WI38 (cell line): ENCODE results near the gene ITGAV.
A peak's percentile ranks its signal among the peaks of the same experiment; 100 is the strongest.

ENCODE experiments used
- H3K4me3 ChIP-seq: 2 replicates; pipeline ENCODE4 v1.5.1; 2011; ENCODE audit warnings: low read depth, mild to moderate bottlenecking, control low read depth, low read length
- CTCF ChIP-seq: IDR thresholded peaks from 2 replicates; pipeline ENCODE4 v1.5.1; 2012; ENCODE audit warnings: low read depth, mild to moderate bottlenecking, control low read depth, low read length

The ITGAV gene

DNA sequence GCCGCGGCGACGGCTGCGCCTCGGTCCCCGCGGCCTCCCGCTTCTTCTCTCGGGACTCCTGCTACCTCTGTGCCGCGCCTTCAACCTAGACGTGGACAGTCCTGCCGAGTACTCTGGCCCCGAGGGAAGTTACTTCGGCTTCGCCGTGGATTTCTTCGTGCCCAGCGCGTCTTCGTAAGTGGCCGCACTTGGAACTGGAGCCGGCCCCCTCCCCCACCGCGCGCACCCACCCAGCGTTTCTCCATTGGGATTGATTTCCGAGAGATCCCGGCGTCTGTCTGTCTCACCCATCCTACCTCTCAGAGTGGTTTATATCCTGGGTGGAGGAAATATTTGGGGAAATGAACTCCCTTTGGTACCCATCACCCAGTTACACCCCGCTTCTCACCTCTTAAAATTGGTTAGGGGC is 498 bp downstream of the ITGAV start:
- peak overlapping the region; percentile 96 for H3K4me3 ChIP-seq
- TF ChIP-seq CTCF = no peak

DNA sequence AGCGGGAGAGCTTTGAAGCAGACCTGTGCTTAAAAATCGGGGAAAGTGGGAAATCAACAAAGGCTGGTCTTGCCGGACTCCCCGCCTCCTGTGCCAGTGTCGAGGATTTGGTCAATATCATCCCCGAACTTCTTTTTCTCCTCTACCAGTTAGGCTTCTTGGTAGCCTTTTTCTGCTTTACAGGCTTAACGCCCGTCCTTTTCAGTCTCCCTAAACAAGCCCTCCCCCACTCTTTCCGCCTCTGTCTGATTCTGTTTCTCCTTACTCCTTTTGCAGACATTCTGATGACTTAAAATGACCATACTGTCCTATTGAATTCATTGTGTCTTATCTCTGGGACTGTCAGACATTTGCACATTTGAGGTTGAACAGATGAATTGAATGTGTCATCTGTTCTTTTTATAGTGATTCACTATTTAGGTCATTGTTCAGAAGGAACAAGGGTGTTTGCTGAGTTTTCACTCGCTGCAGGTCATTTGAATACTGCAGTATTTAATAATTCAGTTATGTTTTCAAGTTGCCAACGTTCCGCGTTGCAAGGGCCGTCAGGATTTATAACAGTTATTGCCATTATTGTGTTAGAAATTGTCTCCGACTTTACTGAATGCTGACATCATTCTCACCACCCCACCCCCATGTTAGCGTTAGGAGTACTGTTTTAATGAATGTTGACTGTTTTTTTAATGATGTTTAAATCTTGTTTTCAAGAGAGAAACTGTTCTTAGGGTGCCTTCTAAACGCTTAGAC is 1.1 kb downstream of the ITGAV start:
- TF ChIP-seq CTCF = no peak
- peak overlapping the region; percentile 96 for H3K4me3 ChIP-seq

DNA sequence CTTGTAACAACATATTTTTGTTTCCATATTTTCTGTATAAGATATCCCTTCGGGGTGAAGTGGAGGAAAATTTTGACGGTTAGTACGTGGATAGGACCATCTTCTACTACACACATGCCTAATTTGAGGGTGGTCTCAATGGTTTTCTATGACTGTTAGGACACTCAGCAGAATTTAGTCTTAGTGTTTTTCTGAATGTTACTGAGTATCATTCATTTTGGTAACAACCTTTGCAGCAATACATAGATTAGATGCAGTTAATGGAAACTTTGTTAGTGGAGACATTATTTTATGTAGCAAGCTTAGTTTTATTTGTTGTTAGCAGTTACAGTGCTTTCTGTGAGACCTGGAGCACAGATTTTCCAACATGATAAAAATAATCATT is 1.6 kb downstream of the ITGAV start:
- peak overlapping the region; percentile 96 for H3K4me3 ChIP-seq
- no peak for TF ChIP-seq CTCF

DNA sequence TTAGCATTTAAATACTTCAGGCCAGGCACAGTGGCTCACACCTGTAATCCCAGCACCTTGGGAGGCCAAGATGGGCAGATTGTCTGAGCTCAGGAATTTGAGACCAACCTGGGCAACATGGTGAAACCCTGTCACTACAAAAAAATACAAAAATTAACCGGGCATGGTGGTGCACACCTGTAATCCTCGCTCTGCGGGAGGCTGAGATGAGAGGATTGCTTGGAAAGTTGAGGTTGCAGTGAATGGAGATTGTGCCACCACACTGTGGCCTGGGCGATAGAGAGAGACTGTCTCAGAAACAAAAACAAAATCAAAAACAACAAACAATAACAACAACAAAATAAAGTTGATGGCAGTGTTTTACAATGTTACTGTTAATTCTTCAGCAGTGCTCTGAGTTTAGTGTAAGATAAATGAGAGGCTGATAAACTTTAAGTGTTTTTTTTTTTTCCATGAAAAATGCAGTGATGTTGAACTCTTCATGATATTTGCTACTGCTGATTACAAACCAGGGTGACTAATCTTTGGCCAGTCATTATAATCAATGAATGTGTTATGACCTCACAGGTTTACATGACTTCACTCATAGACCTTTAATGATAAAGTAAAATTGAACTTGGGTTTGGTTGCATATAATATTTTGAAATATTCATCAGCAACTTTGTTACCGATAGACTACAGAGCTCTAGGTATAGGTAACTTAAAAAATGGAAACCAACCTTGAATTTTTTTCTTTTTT is 2.5 kb downstream of the ITGAV start:
- no peak for TF ChIP-seq CTCF
- peak overlapping the region; percentile 96 for H3K4me3 ChIP-seq

DNA sequence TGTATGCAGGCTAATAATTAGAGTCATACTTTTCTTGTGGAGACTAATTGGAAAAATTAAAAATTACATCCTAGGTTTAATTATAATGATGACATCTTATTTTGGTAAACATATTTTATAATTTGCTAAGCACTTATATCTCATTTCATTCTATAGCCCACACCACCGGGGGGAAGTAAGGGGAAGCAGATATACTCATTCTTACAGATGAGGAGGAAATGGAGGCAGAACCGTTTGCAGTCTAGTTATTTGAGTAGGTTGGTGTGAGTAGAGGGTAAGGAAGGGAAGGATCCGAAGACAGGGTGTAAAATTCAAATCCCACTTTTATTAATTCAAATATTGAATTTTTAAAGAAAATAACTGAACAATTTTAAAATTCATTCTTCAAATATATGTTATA is 3.7 kb downstream of the ITGAV start:
- no peak for TF ChIP-seq CTCF
- H3K4me3 ChIP-seq = no peak overlapping the region

DNA sequence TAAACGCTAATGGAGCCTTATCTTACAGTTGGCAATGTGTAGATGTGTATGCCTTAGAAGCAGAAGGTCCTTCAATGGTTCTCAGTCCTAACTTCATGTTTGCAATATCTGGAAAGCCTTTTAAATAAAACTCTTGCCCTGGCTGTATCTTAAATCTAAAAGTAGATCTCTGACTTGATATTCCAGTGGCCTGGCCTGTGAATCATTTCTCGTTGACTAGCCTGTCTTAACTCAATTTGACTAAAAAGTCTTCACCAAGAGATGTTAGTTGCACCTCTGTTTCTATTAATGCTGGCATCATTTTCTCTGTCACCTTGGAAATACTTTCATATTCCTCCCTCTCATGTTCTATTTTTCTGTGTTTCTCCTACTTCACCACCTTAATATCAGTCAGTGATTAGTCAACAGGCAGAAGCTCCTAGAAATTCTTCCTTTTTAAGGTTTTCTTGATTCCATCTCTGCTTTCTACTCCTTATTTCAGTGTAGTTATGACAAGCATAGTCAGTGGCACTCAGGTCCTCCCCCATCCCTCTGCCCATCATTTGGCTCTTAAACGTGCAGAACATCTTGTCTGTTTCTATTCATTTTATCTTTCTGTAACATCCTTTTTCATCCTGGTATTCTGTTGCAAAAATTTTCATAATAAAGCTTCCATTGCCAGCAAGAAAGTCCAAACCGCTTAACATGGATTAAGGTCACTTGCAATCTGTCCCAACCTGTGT is 4.3 kb downstream of the ITGAV start:
- H3K4me3 ChIP-seq = no peak overlapping the region
- no peak for TF ChIP-seq CTCF

GRCh38 chr2:186595219-186595618 is 5.4 kb downstream of the ITGAV start:
- no peak for TF ChIP-seq CTCF
- no peak overlapping the region for H3K4me3 ChIP-seq
